ENCODE data around the gene TMEM218.

GRCh38 chr11:125140233-125140632 lies 28.8 kb upstream of the TMEM218 start:
- no peak for TF ChIP-seq EGR1 (IDR thresholded peaks at IDR 0.05)
- no peak for TF ChIP-seq YY1 (IDR thresholded peaks at IDR 0.05; ENCODE audit: low read depth)
- no peak for TF ChIP-seq MAX (IDR thresholded peaks at IDR 0.05)
- TF ChIP-seq RAD21 (IDR thresholded peaks at IDR 0.05; ENCODE audit: low read depth) = no peak
- TF ChIP-seq EP300 (IDR thresholded peaks at IDR 0.05; ENCODE audit: borderline replicate concordance) = no peak
- TF ChIP-seq TEAD4 (IDR thresholded peaks at IDR 0.05) = no peak
- no peak for TF ChIP-seq TAF1 (IDR thresholded peaks at IDR 0.05; ENCODE audit: low read depth)
- no peak for TF ChIP-seq CEBPB (IDR thresholded peaks at IDR 0.05)
- no peak for TF ChIP-seq NFIC (IDR thresholded peaks at IDR 0.05)
- no peak for TF ChIP-seq CREB1 (IDR thresholded peaks at IDR 0.05; ENCODE audit: low read depth)
- TF ChIP-seq REST (IDR thresholded peaks at IDR 0.05; ENCODE audit: low read depth) = no peak
- TF ChIP-seq TCF12 (IDR thresholded peaks at IDR 0.05; ENCODE audit: low read depth) = no peak
